ENCODE results near the gene BABAM2. TPM values are rescaled to one million over a fixed set of nuclear protein-coding genes. Genes with fewer than 3 reads are reported as not detected.
"Not testable (repeated sequence)": the region's sequence is repeated elsewhere in the genome, so short reads cannot be mapped to it uniquely, and the experiment has no call there.

Gene BABAM2
- total RNA-seq, 2 donors from 2014 or later = 44.8 to 46.0 TPM

GRCh38 chr2:28326881-28327505 is 436.5 kb downstream of the BABAM2 start:
- Mint-ChIP-seq H3K4me3 (no peak overlapping the region), H3K36me3 (ENCODE audit: low read depth) (peaks cover 4% of the 10 kb centered on the region), H3K27me3 (no peaks in the 10 kb centered on the region), H3K27ac (no peak overlapping the region), H3K4me1 (peaks cover 17% of the 10 kb centered on the region)
- DNase-seq (no peak), ATAC-seq (no peak)
- H3K9me3 ChIP-seq (ENCODE audit: control insufficient read depth, low read length, poor library complexity, severe bottlenecking) = no peaks in the 10 kb centered on the region

- H3K27ac Mint-ChIP-seq = no peak overlapping the region
- H3K27me3 Mint-ChIP-seq = no peaks in the 10 kb centered on the region
- H3K4me3 Mint-ChIP-seq = no peak overlapping the region
These were observed 437.0 kb downstream of the BABAM2 start for GRCh38 chr2:28327581-28327955.

GRCh38 chr2:28327956-28328922 is 437.7 kb downstream of the BABAM2 start:
- no peak overlapping the region for H3K4me3 Mint-ChIP-seq
- peaks cover 4% of the 10 kb centered on the region for H3K36me3 Mint-ChIP-seq (ENCODE audit: low read depth)
- H3K4me1 Mint-ChIP-seq = peaks cover 12% of the 10 kb centered on the region
- no peak for DNase-seq
- no peaks in the 10 kb centered on the region for H3K9me3 ChIP-seq (ENCODE audit: control insufficient read depth, low read length, poor library complexity, severe bottlenecking)
- ATAC-seq = no peak
- H3K27me3 Mint-ChIP-seq = no peaks in the 10 kb centered on the region
- no peak overlapping the region for H3K27ac Mint-ChIP-seq

More at GRCh38 chr2:28327581-28327955, 437.0 kb downstream of the BABAM2 start:
- no peak for ATAC-seq
- no peak for DNase-seq
- H3K9me3 ChIP-seq (ENCODE audit: control insufficient read depth, low read length, poor library complexity, severe bottlenecking) = no peaks in the 10 kb centered on the region
- peaks cover 4% of the 10 kb centered on the region for H3K36me3 Mint-ChIP-seq (ENCODE audit: low read depth)
- H3K4me1 Mint-ChIP-seq = peaks cover 15% of the 10 kb centered on the region

GRCh38 chr2:28329184-28329583 is 438.7 kb downstream of the BABAM2 start:
- H3K36me3 Mint-ChIP-seq (ENCODE audit: low read depth) = peaks cover 4% of the 10 kb centered on the region
- peaks cover 12% of the 10 kb centered on the region for H3K4me1 Mint-ChIP-seq
- no peaks in the 10 kb centered on the region for H3K9me3 ChIP-seq (ENCODE audit: control insufficient read depth, low read length, poor library complexity, severe bottlenecking)
- DNase-seq (no peak), ATAC-seq (no peak)
- no peak overlapping the region for H3K4me3 Mint-ChIP-seq
- H3K27ac Mint-ChIP-seq = no peak overlapping the region
- no peaks in the 10 kb centered on the region for H3K27me3 Mint-ChIP-seq

- ATAC-seq; H3K36me3 Mint-ChIP-seq (ENCODE audit: low read depth); DNase-seq; H3K27me3 Mint-ChIP-seq; H3K9me3 ChIP-seq (ENCODE audit: control insufficient read depth, low read length, poor library complexity, severe bottlenecking); H3K4me3 Mint-ChIP-seq; H3K27ac Mint-ChIP-seq: not testable (repeated sequence)
- peaks cover 11% of the 10 kb centered on the region for H3K4me1 Mint-ChIP-seq
These were observed 440.2 kb downstream of the BABAM2 start for GRCh38 chr2:28330722-28331121.

GRCh38 chr2:28331797-28332196 is 441.3 kb downstream of the BABAM2 start:
- not testable (repeated sequence) for DNase-seq; H3K36me3 Mint-ChIP-seq (ENCODE audit: low read depth); H3K4me3 Mint-ChIP-seq; H3K9me3 ChIP-seq (ENCODE audit: control insufficient read depth, low read length, poor library complexity, severe bottlenecking); ATAC-seq; H3K27me3 Mint-ChIP-seq
- Mint-ChIP-seq H3K4me1 (peaks cover 13% of the 10 kb centered on the region), H3K27ac (peak overlapping the region; percentile 79)

- peaks cover 4% of the 10 kb centered on the region for H3K36me3 Mint-ChIP-seq (ENCODE audit: low read depth)
- no peaks in the 10 kb centered on the region for H3K9me3 ChIP-seq (ENCODE audit: control insufficient read depth, low read length, poor library complexity, severe bottlenecking)
- H3K4me3 Mint-ChIP-seq = no peak overlapping the region
- DNase-seq = no peak
- ATAC-seq = no peak
- H3K27ac Mint-ChIP-seq = peak overlapping the region; percentile 14
- peaks cover 15% of the 10 kb centered on the region for H3K4me1 Mint-ChIP-seq
- no peaks in the 10 kb centered on the region for H3K27me3 Mint-ChIP-seq
These were observed 442.2 kb downstream of the BABAM2 start for GRCh38 chr2:28332696-28333095.

- peak overlapping the region; percentile 86 for H3K27ac Mint-ChIP-seq
- H3K27me3 Mint-ChIP-seq = no peaks in the 10 kb centered on the region
- no peaks in the 10 kb centered on the region for H3K9me3 ChIP-seq (ENCODE audit: control insufficient read depth, low read length, poor library complexity, severe bottlenecking)
- no peak for ATAC-seq
- H3K36me3 Mint-ChIP-seq (ENCODE audit: low read depth) = peaks cover 4% of the 10 kb centered on the region
- DNase-seq = no peak
- peaks cover 15% of the 10 kb centered on the region for H3K4me1 Mint-ChIP-seq
- H3K4me3 Mint-ChIP-seq = no peak overlapping the region
These were observed 443.3 kb downstream of the BABAM2 start for GRCh38 chr2:28333606-28334526.

- peaks cover 4% of the 10 kb centered on the region for H3K36me3 Mint-ChIP-seq (ENCODE audit: low read depth)
- H3K9me3 ChIP-seq (ENCODE audit: control insufficient read depth, low read length, poor library complexity, severe bottlenecking) = no peaks in the 10 kb centered on the region
- no peak for DNase-seq
- ATAC-seq = no peak
- H3K4me1 Mint-ChIP-seq = peaks cover 13% of the 10 kb centered on the region
- H3K27ac Mint-ChIP-seq = peak overlapping the region; percentile 86
- no peaks in the 10 kb centered on the region for H3K27me3 Mint-ChIP-seq
- H3K4me3 Mint-ChIP-seq = peak overlapping the region; percentile 7
These were observed 444.0 kb downstream of the BABAM2 start for GRCh38 chr2:28334527-28334894.

GRCh38 chr2:28335265-28335664 is 444.7 kb downstream of the BABAM2 start:
- not testable (repeated sequence) for H3K27me3 Mint-ChIP-seq; H3K9me3 ChIP-seq (ENCODE audit: control insufficient read depth, low read length, poor library complexity, severe bottlenecking); H3K4me3 Mint-ChIP-seq; H3K36me3 Mint-ChIP-seq (ENCODE audit: low read depth); ATAC-seq; DNase-seq
- peaks cover 12% of the 10 kb centered on the region for H3K4me1 Mint-ChIP-seq
- peak overlapping the region; percentile 86 for H3K27ac Mint-ChIP-seq

- no peak for ATAC-seq
- H3K9me3 ChIP-seq (ENCODE audit: control insufficient read depth, low read length, poor library complexity, severe bottlenecking) = no peaks in the 10 kb centered on the region
- H3K27ac Mint-ChIP-seq = peak overlapping the region; percentile 86
- H3K36me3 Mint-ChIP-seq (ENCODE audit: low read depth) = peaks cover 4% of the 10 kb centered on the region
- DNase-seq = no peak
- no peaks in the 10 kb centered on the region for H3K27me3 Mint-ChIP-seq
- H3K4me3 Mint-ChIP-seq = no peak overlapping the region
- H3K4me1 Mint-ChIP-seq = peaks cover 10% of the 10 kb centered on the region
These were observed 445.1 kb downstream of the BABAM2 start for GRCh38 chr2:28335666-28336065.

- DNase-seq = no peak
- ATAC-seq = no peak
- H3K27ac Mint-ChIP-seq = peak overlapping the region; percentile 86
- peaks cover 12% of the 10 kb centered on the region for H3K4me1 Mint-ChIP-seq
- no peaks in the 10 kb centered on the region for H3K9me3 ChIP-seq (ENCODE audit: control insufficient read depth, low read length, poor library complexity, severe bottlenecking)
- peaks cover 4% of the 10 kb centered on the region for H3K36me3 Mint-ChIP-seq (ENCODE audit: low read depth)
- no peak overlapping the region for H3K4me3 Mint-ChIP-seq
- H3K27me3 Mint-ChIP-seq = no peaks in the 10 kb centered on the region
These were observed 445.9 kb downstream of the BABAM2 start for GRCh38 chr2:28336264-28336980.

Data from T-helper 17 cell (primary cell).